HG02798 (cell line): ENCODE data around the gene TBX1.
"Not testable (repeated sequence)": the region's sequence is repeated elsewhere in the genome, so short reads cannot be mapped to it uniquely, and the experiment has no call there.

Source experiments
- ATAC-seq: cut with Tn5 transposase; IDR thresholded peaks from one replicate; pipeline ENCODE4 v1.9.1; 2021; ENCODE audit warnings: mild to moderate bottlenecking; ENCODE audit not compliant: unreplicated experiment, poor library complexity

The TBX1 gene

DNA sequence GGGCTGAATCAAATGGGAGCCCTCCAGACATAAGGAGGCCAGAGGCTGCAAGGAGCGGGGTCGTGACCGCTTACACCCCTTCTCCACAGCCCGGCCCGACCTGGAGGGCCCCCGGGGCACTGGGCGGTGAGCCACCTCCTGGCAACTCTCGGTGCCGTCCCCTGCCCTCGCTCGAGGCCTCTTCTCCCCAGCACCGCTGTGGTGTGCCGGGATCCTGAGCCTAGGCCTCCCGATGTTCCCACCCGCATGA, 37.7 kb upstream of the TBX1 start:
- no peak for ATAC-seq

DNA sequence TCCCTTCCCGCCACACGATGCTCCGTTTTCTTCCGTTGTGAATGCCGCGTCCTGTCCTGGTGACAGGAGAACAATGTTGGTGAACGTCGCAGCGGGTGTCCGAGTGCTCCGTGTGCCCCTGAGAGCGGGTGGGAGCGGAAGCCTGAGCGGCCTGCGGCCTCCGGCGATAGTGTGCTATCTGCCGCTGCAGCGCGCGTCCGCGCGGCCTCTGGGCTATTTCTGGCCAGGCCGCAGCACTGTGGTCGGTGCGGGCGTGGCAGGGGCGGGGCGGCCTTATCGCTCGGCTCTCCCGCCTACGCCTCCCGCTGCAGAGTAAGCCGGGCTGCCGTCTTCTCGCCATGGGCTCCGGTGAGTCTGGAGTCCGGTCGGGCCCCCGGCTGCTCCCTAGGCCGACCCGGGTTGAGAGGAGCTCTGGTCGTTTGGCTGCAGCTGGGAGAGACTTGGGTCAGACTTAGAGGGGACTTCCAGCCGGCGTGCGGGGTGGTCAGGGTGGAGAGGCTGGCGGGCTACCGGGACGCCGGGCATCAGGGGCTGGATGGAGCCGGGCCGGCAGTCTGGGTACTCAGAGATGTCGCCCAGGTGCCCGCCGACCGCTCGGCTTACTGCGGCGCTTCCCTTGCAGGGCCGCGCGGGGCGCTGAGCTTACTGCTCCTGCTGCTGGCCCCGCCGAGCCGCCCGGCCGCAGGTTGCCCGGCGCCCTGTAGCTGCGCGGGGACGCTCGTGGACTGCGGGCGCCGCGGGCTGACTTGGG, 37.2 kb upstream of the TBX1 start, which contains the start of gene GP1BB:
TSS of gene GP1BB (plus strand) at position 308 of the 751 bp plus-strand sequence. CDS start at position 339, 31 bp downstream.
- no peak for ATAC-seq

DNA sequence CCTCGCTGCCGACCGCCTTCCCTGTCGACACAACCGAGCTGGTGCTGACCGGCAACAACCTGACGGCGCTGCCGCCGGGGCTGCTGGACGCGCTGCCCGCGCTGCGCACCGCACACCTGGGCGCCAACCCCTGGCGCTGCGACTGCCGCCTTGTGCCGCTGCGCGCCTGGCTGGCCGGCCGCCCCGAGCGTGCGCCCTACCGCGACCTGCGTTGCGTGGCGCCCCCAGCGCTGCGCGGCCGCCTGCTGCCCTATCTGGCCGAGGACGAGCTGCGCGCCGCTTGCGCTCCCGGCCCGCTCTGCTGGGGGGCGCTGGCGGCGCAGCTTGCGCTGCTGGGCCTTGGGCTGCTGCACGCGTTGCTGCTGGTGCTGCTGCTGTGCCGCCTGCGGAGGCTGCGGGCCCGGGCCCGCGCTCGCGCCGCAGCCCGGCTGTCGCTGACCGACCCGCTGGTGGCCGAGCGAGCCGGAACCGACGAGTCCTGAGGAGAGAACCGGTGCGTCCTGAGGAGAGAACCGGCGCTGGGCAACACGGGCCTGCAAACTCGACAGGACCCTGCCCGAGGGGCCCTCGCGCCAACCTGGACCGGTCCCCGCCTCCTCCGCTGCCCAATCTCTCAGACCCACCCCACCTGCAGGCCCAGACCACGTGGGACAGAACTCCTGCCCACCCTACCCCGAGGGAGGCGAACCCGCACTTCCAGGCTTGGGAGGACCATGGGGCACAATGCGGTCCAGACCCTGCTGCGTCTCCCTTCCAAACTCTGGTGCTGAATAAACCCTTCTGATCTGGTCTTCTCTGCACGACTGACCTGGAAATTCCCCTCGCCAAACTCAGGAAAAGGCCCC, 36.4 kb upstream of the TBX1 start:
- no peak for ATAC-seq

DNA sequence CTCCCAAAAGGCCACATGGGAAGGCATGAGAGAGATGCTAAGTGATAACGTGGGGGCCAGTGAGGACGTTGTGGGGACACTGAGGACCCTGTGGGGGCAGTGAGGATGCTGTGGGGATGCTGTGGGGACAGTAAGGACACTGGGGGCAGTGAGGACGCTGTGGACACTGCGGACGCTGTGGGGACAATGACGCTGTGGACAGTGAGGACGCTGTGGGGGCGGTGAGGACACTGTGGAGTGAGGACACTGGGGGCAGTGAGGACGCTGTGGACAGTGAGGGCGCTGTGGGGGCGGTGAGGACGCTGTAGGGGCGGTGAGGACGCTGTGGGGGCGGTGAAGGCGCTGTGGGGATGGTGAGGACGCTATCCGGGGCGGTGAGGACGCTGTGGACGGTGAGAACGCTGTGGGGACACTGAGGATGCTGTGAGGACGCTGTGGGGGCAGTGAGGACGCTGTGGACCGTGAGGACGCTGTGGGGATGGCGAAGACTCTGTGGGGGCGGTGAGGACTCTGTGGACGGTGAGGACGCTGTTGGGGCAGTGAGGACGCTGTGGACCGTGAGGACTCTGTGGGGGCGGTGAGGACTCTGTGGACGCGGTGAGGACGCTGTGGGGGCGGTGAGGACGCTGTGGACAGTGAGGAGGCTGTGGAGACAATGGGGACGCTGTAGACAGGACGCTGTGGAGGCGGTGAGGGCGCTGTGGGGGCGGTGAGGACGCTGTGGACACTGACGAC, 35.5 kb upstream of the TBX1 start:
- no peak for ATAC-seq

DNA sequence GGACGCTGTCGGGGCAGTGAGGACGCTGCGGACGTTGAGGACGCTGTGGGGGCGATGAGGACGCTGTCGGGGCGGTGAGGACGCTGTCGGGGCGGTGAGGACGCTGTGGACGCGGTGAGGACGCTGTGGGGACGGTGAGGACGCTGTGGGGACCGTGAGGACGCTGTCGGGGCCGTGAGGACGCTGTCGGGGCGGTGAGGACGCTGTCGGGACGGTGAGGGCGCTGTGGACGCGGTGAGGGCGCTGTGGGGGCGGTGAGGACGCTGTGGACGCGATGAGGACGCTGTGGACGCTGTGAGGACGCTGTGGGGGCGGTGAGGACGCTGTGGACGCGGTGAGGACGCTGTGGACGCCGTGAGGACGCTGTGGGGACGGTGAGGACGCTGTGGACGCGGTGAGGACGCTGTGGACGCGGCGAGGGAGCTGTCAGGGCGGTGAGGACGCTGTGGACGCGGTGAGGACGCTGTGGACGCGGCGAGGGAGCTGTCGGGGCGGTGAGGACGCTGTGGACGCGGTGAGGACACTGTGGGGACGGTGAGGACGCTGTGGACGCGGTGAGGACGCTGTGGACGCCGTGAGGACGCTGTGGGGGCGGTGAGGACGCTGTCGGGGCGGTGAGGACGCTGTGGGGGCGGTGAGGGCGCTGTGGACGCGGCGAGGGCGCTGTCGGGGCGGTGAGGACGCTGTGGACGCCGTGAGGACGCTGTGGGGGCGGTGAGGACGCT, 34.4 kb upstream of the TBX1 start:
- ATAC-seq, result not testable (repeated sequence)

DNA sequence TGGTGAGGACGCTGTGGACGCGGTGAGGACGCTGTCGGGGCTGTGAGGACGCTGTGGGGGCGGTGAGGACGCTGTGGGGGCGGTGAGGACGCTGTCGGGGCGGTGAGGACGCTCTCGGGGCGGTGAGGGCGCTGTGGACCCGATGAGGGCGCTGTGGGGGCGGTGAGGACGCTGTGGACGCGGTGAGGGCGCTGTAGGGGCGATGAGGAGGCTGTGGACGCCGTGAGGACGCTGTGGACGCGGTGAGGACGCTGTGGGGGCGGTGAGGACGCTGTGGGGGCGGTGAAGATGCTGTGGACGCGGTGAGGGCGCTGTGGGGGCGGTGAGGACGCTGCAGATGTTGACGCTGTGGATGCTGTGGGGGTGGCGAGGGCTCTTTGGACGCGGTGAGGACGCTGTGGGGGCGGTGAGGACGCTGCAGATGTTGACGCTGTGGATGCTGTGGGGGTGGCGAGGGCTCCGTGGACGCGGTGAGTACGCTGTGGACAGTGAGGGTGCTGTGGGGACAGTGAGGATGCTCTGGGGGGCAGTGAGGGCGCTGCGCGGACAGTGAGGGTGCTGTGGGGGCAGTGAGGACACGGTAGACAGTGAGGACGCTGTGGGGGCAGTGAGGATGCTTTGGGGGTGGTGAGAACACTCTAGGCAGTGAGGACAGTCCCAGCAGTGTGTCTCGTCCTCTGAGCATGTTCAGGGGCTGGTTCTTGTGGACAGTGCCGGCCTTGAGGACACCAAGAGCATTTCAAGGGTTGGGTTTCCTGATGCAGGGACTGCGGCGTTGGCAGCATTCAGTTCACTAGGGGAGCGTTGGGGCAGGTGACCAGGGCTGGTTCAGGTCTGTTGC, 33.0 kb upstream of the TBX1 start:
- no peak for ATAC-seq

DNA sequence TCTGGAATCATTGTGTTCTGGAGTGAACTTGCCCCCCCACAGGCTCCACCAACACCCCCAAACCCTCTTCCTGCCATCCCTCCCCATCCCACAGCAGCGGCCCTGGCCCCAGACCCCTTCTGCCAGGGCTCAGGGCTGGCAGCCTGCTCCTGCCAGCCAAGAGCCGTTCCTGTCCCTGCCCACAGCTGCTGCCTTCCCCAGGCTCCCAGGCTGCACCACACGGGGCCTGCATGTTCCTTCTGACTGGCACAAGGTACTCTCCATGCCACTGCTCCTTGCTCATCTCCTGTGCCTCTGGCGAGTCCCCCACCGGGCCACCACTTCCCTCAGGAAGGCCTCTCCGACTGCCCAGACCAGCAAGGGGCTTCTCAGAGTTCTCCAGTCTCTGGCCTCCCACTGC, 32.3 kb upstream of the TBX1 start:
- no peak for ATAC-seq

DNA sequence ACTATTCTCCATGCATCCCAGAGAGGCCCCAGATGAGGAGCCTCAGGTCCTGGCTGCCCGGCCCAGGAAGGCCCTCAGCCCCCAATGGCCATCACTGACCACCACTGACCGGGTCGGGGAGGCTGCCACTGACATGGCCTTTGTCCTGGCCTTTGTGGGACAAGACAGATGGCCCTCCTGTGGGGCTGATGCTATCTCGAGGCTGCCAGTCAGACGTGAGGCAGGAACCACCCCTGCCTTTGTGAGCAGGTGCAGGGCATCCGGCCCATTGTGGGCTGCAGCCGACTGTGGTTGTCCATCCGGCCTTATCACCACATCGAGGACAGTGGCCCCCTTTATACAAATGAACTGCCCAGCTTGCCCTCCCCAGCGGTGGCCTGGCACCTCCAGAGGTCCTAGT, 31.7 kb upstream of the TBX1 start:
- ATAC-seq, result no peak

DNA sequence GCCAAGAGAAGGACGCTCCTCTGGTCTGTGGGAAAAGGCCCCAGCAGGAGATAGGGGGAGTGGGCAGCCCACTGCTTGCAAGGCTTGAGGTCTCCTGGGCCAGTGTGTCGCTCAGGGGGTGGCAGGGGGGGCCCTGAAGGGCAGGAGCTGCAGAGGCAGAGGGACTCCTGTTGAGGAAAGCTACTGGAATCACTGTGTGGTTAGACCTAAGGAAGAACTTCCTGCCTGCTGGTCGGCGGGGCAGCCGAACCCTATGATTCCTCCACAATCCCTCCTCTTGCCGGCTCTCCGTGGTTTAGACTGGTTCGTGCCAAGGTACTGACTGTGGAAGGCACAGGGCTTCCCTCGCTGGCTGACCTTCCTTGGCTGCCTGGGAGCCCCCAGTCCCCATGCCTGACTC, 31.1 kb upstream of the TBX1 start:
- ATAC-seq, result no peak

DNA sequence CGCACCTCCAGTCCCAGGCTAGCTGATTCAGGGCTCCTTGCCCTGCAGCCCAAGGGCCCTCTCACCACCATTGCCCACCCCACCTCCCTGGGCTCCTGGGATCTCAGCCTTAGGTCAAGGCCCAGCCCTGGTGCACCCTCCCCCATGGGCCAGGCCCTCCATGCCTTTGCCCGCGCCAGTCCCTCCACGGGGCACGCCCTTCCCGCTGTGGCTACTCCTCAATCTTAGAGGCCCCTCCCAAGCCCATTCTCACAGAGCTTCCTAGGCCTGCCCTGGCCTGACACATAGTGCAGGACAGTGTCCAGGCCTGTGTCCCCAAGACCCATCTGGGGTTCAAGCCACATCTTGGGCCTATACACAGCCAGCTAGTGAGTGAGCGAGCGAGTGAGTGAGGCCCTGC, 30.4 kb upstream of the TBX1 start:
- ATAC-seq, result no peak

DNA sequence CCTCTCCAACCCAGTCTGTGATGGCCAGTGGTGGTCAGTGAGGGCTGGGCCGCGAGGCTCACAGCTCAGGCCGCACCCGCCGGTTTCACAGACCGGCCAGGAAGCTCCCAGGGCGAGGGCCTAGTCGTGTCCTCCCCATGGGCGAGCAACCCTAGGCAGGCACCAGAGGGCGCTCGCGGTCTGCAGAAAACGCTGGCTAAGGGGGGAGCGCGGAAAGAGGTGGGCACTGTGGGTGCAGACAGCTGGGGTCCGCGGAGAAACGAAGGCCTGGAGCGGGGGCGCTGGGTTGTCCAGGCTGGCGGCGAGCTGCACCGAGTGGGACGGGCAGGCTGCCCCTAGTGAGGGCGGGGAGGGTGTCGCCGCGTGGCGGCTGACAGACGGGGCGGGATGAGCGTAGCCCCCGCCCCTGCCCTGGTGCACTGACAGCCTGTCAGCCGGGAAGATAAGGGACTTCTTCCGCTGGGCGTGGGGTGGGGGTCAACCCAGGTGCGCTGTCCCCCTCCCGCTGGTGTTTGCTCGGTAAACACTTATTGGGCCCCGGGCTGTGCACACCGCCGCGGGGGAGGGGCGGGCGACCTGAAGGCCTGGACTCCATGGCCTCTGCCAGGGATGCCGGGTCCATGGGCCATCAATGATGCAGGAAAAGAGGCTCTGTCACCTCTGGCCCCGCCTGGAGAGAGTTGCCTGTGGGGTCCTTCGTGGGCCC, 29.8 kb upstream of the TBX1 start:
- peak; percentile 40 for ATAC-seq

DNA sequence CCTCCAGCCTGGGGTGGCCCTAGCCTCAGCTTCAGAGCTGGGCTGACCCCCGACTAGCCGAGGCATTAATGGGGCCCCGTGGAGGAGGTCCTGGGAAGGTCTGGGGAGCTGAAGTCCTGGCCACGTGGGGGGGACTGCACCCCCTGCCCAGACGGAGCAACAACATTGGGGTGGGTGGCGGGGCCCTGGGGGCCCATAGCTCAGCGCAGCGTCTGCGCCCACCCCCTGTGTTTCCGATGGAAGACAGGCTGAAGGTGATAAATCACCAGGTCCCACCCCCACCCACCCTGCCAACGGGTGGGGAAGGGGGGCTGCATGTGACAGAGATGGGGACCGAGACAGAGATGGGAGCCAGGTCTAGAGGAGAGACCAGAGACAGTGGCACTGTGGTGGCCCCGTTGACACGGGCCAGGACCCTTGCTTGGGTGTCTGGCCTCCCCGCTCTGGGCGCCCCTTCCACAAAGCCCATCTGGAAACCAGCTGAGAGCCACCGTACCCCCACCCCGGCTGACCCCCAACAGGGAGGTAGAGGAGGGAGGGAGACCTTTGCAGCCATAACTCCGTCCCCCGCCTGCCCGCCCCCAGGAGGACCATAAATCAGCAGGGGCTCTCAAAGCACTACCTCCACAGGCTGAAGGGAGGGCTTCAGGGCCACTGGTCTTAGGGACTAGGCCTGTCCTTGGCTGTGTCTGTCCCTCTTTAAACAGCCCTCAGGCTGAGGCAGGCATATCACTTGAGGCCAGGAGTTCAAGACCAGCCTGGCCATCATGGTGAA, 29.0 kb upstream of the TBX1 start:
- no peak for ATAC-seq

DNA sequence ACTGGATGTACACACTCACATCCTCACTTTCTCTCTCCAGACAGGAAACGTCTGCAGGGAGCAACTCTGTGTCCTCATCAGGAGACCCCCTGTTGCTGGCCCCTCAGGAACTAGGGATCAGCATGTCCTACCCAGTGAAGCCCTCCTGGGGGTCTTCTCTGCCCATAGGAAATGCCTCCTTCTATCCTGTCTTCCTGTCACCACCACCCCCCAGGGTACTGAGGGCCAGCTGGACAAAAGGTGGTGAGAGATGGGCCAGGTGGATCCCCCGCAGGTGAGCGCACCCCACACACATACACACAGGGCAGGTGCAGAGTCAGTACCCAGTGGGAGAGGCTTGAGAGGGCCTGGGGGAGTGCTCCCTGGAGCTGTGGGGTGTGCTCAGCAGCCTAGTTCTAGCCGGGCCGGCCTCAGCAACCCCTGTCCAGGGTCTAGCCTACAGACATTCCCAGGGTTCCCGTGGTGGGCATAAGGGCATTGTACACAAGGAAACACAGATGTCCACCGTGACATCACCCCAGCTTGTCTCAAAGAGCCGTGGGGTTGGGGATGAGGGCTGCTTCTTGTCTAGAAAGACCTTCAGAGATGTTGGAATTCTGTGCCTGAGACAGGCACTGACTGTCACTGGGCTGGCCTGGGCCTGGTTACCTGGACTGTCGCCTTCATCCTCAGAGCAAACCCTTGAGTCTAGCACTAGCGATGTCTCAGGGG, 28.0 kb upstream of the TBX1 start:
- no peak for ATAC-seq

DNA sequence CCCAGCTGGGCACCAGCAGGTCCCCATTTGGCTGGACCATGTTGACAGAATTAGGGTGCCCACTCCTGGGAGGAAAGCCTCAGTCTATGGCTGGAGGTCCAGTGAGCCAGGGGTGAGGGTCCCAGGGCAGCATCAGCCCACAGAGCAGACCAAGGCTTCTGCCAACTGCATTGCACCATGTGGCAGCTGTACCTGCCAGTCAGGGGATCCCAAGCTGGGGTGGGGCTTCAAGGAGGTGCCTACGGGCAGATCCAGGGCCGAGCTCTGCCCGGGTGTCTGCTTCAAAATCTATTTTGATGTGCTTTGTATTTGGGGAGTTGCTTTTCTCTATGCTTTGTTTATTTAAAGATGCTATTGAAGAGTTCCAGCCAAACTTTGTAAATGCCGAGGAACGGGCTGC, 26.8 kb upstream of the TBX1 start:
- ATAC-seq, result no peak

DNA sequence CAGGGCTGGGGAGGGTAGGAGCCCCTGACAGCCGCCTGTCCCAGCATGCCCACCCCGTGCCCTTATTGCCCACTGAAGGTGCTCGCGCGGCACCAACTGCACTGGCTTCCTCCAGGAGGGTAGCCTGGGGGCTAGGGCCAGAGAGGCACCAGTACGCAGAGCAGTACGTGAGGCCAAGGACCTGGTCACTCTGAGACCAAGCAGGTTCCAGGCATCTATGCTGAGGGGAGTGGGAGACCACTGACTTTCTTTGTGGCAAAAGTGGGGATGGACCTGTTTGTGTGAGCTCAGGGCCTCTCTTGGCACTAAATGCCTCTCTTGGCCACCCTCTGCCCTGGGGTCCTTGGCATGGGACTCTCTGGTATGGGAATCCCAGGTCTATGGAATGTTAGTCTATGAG, 26.4 kb upstream of the TBX1 start:
- no peak for ATAC-seq

DNA sequence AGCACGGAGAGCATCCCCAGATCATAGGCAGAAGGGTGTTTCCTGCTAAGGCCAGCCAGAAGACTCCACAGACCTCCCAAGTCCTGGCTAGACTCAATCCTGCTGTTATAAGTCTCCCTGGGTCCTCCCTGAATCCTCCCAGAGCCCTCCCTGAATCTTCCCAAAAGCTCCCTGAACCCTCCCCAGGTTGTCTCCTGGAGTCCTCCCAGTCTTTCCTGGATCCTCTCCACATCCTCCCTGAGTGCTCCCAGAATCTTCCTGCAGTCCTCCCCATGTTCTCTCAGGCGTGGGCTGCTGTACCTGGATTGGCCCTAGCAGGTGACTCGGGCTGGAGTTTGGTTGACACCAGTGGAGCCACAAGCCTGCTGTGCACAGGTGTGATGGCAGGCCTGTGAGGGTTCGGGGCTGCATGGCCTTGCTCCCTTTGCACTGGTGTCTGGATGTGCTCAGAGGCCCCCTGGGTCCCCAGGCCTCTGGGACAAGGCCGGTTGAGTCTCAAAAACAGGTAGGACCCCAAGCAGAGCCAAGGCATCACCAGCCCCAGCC, 25.7 kb upstream of the TBX1 start:
- ATAC-seq, result no peak

DNA sequence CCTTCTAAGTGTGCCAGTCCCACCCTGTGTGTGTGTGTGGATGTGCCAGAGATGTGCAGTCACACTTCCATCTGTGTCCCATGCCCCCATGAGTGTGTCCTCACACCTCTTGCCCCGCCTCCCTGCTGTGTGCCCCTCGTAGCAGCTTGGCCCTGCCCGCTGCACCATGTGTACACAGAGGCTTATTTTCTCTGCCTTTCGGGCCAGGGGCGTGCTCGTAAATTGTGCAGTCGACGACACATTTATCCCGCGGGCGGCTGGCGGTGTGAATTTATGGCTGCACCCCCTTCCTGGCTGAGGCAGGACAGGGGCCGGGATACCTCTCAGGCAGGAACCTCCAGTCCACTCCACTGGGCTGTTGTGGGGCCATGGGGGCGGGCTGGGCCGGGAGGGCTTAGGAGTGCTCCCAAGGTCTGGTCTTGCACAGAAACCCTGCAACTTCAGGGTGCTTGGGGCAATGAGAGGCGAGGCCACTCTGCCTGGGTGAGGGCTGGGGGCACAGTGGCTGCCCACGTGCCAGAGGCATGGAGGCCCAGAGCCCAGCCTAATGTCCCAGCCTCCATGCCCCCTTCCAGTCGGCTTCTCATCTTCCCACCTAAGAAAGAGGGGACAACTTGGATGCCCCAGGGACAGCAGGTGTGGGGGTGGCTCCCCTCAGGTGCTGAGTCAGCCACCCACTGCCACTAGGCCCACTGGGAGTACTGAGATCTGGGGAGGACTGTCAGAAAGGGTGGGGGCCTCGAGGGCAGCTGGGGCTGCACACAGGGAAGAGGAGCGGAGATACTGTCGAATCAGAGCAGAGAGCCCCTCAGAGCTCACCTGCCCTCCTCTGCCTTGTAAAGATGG, 24.7 kb upstream of the TBX1 start:
- no peak for ATAC-seq
